Progenitor cell of endocrine pancreas (in vitro differentiated cells): Measurements from ENCODE around the gene SH3BP5. TPM values are rescaled to one million over a fixed set of nuclear protein-coding genes. Genes with fewer than 3 reads are reported as not detected.
"Not testable (repeated sequence)": the region's sequence is repeated elsewhere in the genome, so short reads cannot be mapped to it uniquely, and the experiment has no call there.

ENCODE experiments used
- DNase-seq: peaks from one replicate; pipeline ENCODE4 v3.0.0; 2021; ENCODE audit warnings: low spot score; ENCODE audit not compliant: unreplicated experiment
- H3K27ac Mint-ChIP-seq: 2 replicates; pipeline ENCODE4 v1.8.0; 2021; ENCODE audit warnings: mild to moderate bottlenecking, moderate library complexity, mixed read lengths
- H3K27me3 Mint-ChIP-seq: 2 replicates; pipeline ENCODE4 v1.8.0; 2021; ENCODE audit warnings: mixed read lengths
- H3K36me3 Mint-ChIP-seq: 2 replicates; pipeline ENCODE4 v1.8.0; 2022; ENCODE audit warnings: mixed read lengths; ENCODE audit not compliant: insufficient read depth
- H3K4me1 Mint-ChIP-seq: 2 replicates; pipeline ENCODE4 v1.8.0; 2021; ENCODE audit warnings: low read depth, mixed read lengths
- H3K4me3 Mint-ChIP-seq: 2 replicates; pipeline ENCODE4 v1.8.0; 2021; ENCODE audit warnings: low read depth, mild to moderate bottlenecking, moderate library complexity, mixed read lengths
- H3K9me3 Mint-ChIP-seq: 2 replicates; pipeline ENCODE4 v1.8.0; 2021; ENCODE audit warnings: low read depth, mixed read lengths
- total RNA-seq: library from RNA; stranded (reverse); gene quantifications from 2 replicates; pipeline ENCODE4 v1.2.1, GENCODE V29; 2021
- TF ChIP-seq, protein P1 (sequence below): fragments of 200-600 bp; sonication (generic); IDR thresholded peaks from one replicate; pipeline ENCODE4 v1.5.0; 2021; ENCODE audit warnings: antibody characterized with exemption, mild to moderate bottlenecking; ENCODE audit not compliant: unreplicated experiment

Gene SH3BP5
- total RNA-seq, 1 donor from 2014 or later = 11.6 TPM

DNA sequence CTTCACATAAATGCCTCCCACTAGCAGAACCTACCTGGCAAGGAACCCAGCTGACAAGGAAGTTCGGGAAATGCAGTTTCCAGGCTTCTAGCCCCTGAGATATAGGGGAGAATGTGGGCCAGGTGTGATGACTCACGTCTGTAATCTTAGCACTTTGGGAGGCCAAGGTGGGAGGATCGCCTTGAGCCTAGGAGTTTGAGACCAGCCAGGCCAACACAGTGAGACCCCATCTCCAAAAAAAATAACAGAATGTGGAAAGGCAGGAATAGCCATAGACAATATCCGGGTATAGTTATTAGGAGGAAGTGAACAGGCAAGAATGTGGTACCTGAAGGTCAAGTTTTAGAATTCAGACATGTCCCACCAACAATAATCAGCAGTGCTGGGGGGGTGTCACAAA, 40.5 kb upstream of the SH3BP5 start:
- no peaks in the 10 kb centered on the region for H3K9me3 Mint-ChIP-seq
- TF ChIP-seq, protein P1, sequence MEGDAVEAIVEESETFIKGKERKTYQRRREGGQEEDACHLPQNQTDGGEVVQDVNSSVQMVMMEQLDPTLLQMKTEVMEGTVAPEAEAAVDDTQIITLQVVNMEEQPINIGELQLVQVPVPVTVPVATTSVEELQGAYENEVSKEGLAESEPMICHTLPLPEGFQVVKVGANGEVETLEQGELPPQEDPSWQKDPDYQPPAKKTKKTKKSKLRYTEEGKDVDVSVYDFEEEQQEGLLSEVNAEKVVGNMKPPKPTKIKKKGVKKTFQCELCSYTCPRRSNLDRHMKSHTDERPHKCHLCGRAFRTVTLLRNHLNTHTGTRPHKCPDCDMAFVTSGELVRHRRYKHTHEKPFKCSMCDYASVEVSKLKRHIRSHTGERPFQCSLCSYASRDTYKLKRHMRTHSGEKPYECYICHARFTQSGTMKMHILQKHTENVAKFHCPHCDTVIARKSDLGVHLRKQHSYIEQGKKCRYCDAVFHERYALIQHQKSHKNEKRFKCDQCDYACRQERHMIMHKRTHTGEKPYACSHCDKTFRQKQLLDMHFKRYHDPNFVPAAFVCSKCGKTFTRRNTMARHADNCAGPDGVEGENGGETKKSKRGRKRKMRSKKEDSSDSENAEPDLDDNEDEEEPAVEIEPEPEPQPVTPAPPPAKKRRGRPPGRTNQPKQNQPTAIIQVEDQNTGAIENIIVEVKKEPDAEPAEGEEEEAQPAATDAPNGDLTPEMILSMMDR = no peak
- peaks cover 2% of the 10 kb centered on the region for H3K4me1 Mint-ChIP-seq
- DNase-seq = no peak
- H3K36me3 Mint-ChIP-seq = no peaks in the 10 kb centered on the region
- H3K4me3 Mint-ChIP-seq = no peak overlapping the region
- no peak overlapping the region for H3K27ac Mint-ChIP-seq
- no peaks in the 10 kb centered on the region for H3K27me3 Mint-ChIP-seq

DNA sequence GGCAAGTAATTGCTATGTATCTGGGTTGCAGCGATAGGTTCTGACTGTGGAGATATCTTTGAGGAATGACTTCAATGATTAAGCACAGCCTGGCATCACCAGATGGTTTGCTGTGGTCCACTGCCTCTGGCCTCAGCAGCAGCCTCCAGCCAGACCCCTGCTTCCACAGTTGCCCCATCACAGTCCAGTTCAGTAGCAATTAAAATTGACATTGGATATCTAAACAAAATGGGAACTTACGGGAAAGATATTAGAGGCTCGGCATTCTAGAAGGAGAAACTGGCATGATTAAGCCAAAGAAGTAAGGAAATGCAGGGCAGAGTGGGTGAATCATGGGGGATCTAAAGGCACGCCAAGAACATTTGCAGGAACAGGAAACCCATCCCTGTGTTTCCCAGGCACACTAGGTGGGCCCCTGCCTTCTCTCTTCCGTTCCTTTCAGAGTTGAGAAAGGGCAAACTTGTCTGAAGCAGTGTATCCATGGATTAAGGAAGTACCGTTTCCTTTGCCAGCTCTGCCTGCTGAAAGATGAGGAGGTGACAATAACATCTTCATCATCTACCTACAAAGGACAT, 36.3 kb upstream of the SH3BP5 start:
- Mint-ChIP-seq H3K27me3 (no peaks in the 10 kb centered on the region), H3K4me1 (no peaks in the 10 kb centered on the region), H3K9me3 (no peaks in the 10 kb centered on the region), H3K27ac (no peak overlapping the region), H3K36me3 (no peaks in the 10 kb centered on the region), H3K4me3 (no peak overlapping the region)
- DNase-seq = no peak
- TF ChIP-seq, protein P1 = no peak

DNA sequence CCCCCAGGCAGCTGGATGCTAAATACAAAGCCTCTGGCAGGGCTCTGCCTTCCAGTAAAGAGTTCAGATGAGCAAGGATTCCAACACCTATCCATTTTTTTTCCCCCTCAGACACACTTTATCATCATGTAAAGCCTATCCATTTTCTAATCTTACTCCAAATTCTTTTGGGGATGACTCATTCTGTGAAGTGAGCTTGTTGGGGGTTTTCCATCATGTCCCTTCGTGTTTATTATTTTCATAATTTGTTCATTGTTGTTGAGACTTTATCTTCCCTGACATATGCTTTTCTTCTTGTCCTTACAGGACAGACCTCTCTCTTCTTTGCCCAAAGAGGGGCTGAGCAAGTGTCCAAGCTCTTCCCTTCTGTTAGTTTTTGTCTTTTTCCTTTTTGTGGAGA, 34.7 kb upstream of the SH3BP5 start:
- H3K27me3 Mint-ChIP-seq = no peaks in the 10 kb centered on the region
- no peaks in the 10 kb centered on the region for H3K36me3 Mint-ChIP-seq
- no peak overlapping the region for H3K4me3 Mint-ChIP-seq
- no peak overlapping the region for H3K27ac Mint-ChIP-seq
- H3K4me1 Mint-ChIP-seq = no peaks in the 10 kb centered on the region
- TF ChIP-seq, protein P1 = no peak
- no peaks in the 10 kb centered on the region for H3K9me3 Mint-ChIP-seq
- DNase-seq = no peak

DNA sequence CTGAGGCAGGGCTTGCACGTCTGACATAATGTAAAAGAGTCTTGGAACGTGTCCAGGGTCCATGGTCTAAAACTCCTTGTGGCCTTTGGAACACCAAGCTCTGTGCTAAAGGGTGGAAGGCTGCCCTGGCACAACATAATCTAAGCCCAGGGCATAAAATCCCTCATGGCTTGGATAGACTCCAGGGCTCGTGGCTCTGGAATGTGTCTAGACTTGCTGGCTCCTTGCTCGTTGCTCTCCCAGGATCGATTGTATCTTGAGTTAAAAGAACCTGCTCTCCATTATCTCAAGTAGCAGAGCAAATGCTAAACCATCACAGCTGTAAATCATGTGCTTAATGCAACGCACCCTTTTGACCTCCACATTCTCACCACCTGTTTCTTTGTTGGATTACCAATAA, 31.7 kb upstream of the SH3BP5 start:
- H3K27me3 Mint-ChIP-seq, DNase-seq, H3K4me1 Mint-ChIP-seq, H3K36me3 Mint-ChIP-seq, H3K4me3 Mint-ChIP-seq, H3K9me3 Mint-ChIP-seq: not testable (repeated sequence)
- H3K27ac Mint-ChIP-seq = peak overlapping the region; percentile 29

DNA sequence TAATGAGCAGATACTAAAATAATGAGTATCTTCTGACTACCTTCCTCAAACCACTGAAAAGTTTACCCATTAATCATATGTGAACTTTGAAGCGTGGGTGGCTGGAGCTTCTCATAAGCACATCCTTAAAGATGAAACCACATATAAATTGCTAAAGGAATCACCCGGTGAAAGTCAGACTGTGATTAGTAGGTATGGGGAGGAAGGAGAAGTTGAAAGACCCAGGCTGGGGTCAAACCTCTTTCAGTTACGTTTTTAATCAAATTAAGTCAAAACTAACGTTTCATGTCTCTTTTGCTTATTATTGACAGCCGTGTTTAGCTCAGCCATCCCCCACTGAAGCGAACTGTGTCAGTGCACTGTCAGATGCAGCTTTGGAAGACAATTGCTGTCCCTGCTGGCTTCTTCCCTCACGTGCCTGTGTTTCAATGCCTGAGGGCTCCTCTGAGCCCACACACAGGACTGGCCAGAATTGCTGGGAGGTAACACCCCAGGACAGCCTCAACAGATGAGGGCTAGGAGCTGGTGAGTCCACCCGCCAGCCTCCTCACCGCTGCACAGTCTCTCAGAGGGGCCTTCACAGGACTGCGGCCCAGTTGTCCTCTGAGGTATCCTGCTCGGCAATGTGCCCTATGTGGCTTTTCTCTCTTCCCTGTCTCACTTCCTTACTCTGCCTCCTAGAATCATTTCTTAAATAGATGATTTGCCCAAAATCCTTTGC, 29.3 kb upstream of the SH3BP5 start:
- Mint-ChIP-seq H3K27ac (no peak overlapping the region), H3K36me3 (no peaks in the 10 kb centered on the region), H3K9me3 (no peaks in the 10 kb centered on the region), H3K4me3 (no peak overlapping the region), H3K27me3 (no peaks in the 10 kb centered on the region), H3K4me1 (peaks cover 2% of the 10 kb centered on the region)
- TF ChIP-seq, protein P1 = no peak
- no peak for DNase-seq
